Stimulated activated CD4-positive, alpha-beta T cell treated with anti-CD3 and anti-CD28 coated beads, Interleukin-4, amount 100 ng/mL, for 1 hour (primary cell): ENCODE data around the gene TNFSF11.
"Not testable (repeated sequence)": the region's sequence is repeated elsewhere in the genome, so short reads cannot be mapped to it uniquely, and the experiment has no call there.

Experiments
- DNase-seq: peaks from one replicate; pipeline ENCODE4 v3.0.0-alpha.2; 2020

Gene TNFSF11, protein sequence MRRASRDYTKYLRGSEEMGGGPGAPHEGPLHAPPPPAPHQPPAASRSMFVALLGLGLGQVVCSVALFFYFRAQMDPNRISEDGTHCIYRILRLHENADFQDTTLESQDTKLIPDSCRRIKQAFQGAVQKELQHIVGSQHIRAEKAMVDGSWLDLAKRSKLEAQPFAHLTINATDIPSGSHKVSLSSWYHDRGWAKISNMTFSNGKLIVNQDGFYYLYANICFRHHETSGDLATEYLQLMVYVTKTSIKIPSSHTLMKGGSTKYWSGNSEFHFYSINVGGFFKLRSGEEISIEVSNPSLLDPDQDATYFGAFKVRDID

DNA sequence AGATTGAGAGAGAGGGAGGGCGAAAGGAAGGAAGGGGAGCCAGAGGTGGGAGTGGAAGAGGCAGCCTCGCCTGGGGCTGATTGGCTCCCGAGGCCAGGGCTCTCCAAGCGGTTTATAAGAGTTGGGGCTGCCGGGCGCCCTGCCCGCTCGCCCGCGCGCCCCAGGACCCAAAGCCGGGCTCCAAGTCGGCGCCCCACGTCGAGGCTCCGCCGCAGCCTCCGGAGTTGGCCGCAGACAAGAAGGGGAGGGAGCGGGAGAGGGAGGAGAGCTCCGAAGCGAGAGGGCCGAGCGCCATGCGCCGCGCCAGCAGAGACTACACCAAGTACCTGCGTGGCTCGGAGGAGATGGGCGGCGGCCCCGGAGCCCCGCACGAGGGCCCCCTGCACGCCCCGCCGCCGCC, at the start of gene TNFSF11:
Gene TNFSF11, plus strand, starts transcription at position 142 of the 400 bp plus-strand sequence. Its CDS starts 152 bp downstream, at position 294.
- DNase-seq: peak; percentile 25

DNA sequence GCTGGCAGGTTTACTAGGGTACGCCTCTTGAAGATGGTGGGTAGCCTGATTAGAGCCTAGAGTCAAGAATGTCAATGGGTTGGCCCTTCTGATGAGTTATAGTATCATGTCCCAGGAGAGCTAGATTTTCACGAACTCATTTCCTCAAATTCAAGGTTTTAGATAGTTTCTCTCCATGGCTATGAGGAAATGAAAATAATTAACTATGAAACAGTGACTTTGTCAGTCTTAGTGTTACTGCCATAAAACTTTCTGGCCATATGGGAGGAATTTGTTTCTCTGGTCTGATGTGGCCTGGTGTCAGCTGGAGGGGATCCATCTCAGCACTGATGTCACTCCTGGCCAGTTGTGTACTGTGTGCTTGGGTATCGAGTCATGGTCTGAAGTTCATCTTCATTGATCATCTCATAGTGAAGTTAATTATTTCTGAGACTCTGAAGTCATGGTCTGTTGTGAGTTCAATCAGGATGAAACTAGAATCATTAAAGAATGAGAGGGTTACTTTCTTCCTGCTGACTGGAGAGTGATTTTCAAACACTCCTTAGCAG, 49.4 kb upstream of the TNFSF11 start:
- DNase-seq: no peak

DNA sequence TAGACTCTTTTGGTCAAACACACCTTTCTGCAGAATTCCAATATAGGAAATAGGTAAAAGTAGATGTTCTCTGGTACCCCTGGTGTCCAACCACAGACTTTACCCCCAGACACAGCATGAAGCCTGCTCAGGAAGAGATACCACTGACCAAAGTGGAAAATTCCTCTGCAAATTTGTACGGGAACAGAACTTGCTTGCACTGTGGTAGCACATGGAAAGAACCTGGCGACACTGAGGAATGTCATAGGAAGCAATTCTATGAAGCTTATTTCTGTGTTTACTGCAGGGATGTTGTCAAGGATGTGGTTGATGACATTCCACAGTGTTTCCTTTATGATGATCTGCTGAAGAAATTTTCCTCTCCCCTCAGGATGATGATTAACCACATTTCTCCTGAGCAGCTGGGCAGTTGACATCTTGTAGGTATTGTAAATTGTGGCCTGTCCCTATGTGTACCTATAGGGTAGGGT, 48.9 kb upstream of the TNFSF11 start:
- DNase-seq: no peak

DNA sequence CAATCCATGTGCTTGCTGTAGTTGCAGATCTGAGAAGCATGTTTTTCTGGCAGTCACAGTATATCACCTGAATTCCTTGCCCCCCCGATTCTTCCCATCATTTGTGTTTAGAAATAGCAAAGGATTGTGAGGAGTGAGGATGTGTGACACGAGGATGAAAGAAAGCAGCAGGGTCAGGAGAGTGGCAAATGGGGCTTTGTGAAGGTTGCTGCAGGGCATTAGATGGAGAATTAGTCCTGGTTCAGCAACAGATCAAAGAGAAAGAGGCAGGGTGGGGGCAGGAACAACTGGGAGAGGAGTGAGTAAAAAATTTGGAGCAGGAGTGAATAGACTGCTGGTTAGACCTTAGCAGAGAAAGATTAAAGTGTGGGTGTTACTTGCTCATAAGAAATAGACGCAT, 47.7 kb upstream of the TNFSF11 start:
- no peak for DNase-seq

DNA sequence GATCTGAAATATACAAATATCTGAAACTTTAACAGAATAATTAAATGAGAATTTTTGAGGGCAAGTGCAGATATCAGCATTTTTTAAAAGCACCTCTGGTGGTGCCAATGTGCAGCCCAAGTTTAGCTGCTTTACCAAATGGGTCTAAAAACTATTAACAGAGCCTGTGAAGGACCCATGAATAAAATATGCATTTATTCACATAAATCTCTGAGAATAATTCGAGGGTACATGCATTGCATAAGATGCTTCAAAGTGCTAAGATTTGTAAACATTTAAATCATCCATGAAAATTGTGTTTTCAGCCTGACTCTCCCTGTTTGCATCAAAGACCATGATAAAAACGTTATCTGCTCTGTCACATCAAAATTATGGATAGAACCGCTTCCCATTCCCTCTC, 47.1 kb upstream of the TNFSF11 start:
- DNase-seq: no peak

DNA sequence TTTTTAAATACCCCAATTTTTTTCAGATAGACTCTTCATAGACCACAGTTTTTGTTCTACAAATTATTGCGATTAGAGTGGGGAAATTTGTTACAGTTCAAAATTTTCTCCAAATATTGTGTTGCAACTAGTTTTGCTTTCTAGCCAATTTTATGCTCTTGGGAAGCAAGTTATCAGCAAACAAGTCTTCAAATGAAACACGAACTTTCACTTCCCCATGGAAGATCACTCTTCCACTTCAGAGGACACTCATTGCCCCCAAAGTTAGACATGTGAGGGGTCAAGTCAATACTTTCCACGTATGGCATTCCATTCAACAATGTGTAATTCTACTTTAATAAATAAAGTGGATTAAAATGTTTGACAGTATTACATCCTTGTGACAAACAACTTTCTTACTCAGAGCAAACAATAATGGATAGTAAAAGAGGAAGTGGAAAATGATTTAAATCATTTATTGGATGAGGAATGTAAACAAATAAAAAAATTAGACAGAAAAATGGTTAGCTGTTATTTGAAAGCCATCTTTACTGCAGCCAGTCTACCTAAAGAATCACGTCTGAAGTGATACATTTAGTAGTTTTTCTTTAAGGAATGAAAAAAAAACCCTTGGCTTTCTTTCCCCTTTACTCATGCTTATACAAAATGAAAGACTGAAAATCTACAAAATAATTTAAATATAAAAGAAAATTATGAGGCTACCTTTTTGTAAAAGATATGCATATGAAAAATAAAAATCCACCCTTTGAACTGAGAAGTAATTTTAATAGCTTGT, 41.2 kb upstream of the TNFSF11 start:
- DNase-seq: no peak

DNA sequence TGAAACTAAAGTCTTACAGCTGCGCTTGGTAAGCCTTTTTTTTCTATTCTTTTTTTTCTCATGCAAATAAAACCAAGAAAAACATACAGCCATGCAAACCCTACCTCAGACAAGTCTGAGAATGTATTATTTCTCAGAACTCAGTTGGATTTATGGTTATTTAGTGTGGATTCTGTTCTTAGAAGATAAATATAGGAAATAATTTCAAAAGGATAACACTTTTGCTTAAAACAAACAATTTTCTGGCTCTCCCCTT, 40.7 kb upstream of the TNFSF11 start:
- no peak for DNase-seq

DNA sequence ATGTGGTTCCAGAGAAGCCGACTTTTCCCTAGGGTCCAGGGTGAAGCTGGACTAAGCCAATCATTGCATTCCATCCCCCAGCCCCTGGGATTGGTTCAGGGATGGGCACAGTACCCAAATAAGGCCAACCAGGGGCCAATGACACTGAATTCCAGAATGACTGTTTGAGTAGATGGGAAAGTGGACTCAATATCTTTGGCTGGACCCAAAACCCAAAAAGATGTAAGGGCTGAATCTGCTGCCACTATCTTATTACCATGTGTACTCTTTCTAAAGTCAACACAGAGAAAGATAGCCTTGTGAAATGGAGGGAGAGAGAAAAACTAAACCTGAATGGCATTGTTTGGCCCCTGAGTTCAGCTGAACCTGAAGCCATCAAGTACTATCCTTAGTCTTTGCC, 39.2 kb upstream of the TNFSF11 start:
- DNase-seq: no peak

DNA sequence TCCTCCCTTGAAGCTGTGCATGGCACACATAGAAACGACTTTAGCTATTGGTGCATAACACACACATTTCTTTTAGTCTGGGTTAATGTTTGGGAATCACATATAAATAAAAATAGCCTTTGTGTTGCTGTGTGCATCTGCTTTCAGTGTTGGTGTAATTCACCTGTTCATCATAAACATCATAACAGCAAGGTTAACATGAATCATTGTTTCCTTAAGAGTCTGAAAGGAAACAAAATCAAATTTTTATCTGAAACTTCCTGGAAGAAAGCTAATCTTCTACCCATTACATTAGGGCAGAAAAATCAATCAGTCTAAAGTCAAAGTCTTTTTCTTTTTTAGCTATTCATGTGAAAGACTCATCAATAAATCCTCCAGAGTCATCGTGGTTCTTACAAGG, 35.0 kb upstream of the TNFSF11 start:
- DNase-seq: no peak

DNA sequence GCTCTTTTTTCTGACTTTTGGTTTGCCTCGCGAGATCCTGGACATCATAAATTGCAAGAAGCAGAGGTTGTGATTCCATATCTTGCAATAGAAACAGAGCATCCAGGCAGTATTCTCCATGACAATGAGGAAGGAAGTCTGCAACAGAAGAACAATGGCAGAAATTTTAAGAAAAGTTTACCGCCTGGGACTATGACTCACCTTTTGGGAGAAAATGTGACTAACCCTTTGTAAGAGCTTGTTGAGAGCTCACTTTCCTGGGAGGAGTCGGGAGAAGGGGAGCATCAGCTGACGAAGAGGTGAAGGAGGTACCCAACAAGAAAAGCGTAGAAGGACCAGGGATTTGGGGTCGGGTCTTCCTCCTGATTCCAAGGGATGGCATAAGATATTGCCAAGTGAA, 34.3 kb upstream of the TNFSF11 start:
- no peak for DNase-seq

DNA sequence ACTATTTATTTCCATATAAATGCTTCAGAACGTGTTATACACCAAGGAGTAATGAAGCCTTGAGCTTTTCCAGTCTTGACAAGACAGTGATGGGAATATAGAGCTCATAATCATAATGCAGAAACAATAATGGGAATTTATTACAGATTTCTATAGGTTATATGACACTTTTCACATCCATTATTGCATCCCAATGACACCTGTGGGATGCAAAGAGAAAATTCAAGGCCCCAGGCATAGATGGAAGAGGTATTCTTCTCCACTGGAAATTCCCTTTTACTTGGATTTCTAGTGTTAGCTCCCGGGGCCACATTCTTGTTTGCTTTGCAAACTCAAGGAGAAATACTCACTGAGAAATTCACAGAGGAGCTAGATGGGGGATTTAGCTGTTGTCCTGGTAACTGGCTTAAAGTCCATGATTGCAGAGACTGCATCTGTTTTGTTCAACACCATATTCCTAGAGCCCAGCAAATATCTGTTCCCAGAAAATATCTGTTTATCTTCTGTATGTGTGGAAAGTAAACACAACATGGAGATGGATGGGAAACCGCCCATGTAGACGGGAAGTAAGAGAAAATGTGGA, 30.6 kb upstream of the TNFSF11 start:
- no peak for DNase-seq

DNA sequence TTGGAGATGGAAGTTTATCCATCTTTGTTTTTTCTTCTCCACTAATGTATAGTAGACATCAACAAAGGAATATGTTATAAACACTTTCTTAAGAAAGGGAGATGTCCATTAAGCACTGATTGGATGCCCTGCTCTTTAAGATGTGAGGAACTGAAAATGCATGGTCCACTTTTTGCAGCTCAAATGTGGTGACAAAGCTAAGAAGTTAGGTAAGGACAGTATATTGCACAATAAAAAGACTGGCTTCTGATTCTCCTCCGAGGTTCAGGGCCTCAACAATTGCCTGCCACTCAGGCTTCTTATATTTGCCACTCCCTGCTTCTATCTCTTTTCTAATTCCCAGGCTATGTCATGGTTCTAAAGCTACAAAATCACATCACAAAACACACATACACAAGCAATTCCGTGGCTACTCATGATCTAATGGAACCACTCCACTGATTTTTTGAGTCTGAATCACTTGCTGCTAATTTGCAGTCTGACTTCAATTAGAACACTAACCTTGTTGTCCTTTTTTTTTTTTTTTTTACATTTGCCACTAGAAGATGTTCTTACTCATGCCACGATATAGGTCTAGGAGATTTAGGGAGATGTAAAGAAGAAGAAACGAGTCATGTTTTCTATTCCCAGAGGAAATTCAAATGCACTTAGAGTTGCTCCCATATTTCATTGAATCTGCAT, 29.6 kb upstream of the TNFSF11 start:
- no peak for DNase-seq

DNA sequence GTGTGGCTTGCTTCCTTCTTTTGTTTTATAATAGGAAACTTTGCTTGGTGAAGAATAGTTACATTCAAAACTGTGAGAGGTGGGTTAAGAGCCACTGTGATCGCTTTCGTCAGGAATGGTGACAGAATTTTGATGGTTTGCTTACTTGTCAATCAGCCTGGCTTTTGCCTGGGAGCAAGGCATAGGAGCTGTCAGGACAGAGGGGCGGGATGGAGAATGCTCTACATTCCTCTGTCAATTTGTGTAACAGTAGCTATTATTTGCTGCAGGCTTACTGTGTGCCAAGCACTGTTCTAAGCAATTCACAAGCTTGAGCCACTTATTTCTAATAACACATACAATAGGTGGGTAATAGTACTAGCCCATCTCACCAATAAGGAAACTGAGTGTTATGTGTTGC, 28.1 kb upstream of the TNFSF11 start:
- DNase-seq: no peak

DNA sequence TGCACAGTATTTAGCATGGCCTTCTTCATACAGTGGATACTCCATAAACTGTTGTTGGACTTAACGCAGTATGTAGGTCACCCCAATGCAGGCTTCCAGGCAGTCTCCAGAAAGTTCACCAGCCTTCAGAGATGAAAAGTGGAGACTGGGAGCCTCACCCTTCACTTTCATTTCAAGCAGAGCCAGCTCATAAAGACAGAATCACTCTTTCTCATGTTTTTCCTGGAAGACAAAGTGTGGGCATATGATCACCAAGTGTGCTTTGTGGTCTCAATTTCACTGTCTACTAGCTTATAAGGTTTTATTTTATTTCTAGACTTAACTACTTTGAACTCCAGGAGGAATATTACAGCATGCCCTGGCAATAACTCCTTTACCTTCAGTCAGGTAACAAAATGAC, 26.3 kb upstream of the TNFSF11 start:
- DNase-seq: no peak

DNA sequence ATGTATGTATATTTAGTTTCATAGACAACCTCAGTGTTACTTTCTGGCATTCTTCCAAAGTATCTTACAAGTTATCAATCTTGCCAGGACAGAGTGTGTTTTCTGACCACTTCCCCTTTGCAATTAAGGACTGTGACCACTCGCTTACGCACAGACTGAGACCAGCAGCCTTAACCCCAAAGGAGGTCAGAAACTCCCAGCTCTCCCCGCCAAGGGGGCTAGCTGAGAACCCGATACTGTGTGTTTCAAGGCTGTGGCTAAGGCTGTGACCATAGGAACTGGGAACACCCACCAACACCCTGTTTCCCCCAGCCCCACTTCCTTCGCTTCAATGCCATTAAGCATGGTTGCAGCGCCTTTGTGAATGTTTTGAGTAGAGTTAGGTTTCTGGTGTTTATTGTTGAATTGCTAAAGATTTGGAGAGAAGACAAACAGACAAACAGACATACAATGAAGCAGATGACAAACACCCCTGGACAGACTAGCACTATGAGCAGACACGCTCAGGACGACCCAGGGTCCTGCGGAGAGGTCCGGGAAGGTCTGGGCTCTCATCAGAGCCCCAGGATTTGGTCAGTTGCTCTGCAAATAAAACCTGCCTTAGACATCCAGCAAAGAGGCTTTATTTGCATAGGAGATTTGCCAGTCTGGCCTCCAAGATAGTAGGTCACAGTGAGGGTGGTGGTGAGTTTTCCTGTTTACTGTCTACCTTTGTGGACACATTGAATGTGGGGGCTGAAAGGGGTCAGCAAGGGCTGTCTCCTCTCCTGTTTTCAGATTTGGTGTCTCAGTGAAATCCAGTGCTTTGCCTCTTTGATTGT, 25.0 kb upstream of the TNFSF11 start:
- DNase-seq: no peak

DNA sequence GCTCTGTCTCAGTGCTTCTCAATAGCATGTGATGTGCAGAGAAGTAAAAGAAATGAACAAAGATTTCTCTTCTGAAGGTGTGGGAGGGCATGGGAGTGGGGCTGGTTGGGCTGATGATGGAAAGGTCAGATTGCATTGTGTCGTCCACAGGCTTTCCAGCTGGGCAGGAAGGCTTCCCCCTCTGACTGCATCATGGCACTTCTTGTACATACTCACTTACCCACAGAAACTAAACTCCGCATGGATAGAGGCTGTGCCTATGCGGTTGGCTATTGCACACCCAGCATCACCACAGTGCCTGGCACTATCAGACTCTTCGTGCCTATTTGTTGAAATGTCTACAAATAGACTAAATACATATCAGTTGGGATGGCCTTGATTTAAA, 24.4 kb upstream of the TNFSF11 start:
- no peak for DNase-seq

DNA sequence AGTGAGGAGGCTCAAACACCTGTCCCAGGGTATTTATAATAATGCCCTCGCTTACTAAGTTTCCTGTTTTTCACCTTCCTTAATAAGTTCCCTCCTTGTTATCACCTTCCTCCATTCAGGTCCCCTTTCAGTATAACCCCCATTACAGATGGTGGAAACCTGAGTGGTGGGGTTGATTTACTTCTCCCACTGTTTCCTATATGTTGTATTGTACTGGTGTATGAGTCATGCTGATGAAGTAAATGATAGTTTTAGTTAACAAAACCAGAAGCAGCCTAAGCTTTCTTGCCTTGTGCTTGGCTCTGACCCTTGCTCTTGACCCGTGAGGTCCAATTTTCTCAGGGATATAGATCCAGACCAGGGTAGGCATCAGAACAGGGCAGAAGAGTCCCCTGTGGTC, 22.3 kb upstream of the TNFSF11 start:
- no peak for DNase-seq

DNA sequence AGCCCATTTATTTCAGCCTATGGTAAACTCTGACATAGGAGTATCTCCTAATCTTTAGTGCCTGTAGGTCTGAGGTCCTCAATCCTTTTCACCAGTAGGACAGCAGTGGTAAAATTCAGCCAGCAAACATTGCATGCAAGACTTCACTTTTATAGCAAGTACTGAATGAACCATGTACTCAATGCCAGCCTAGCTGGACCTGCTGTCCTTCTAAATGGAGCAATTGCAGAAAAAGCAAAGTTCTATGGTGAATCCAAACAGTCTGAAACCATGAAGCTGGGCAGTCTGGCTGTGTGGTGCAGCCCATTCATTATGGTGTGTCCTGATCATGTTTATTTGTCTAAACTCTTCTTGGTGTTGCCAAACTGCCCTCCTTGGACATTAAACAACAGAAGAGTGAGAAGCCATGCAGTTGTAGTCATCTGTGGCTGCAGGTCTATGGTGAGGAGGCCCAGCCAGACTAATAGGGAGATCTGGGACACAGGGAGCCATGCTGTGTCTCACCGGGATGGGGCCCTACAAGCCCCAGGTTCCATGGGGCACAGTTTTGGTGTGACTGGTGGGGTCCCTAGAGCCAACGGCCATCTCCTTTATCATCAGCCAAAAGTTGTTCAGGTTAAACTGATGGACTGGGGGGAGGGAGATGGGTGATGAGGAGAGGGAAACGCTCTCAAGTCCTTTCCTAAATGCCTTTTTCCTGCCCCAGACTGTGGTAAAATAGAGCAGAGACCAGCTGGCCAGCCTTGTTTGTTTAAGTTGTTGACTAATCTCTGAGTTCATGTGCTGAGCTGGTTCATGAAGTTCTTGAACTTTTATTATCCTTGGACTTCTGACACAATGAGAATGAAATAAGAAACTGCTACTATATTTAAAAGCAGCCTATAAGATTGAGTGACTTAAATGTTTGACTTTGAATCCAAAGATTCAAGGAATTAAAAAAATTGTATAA, 20.6 kb upstream of the TNFSF11 start:
- no peak for DNase-seq

DNA sequence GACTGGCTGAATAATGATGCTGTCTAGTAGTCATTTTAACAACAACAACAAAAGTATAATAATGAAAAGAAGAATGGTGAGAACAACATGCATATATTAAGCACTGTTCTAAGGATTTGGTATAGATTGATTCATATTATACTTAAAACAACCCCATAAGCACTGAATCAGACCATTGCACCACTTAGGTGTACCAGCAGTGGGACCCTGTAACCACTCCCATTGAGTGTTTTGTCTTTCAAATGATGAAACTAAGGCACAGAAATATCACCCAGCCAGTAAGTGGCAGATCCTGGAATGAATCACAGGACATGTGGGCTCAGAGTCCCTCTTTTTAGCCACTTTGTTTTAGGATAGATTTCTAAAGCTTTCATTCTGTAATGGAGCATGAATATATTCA, 14.9 kb upstream of the TNFSF11 start:
- no peak for DNase-seq

DNA sequence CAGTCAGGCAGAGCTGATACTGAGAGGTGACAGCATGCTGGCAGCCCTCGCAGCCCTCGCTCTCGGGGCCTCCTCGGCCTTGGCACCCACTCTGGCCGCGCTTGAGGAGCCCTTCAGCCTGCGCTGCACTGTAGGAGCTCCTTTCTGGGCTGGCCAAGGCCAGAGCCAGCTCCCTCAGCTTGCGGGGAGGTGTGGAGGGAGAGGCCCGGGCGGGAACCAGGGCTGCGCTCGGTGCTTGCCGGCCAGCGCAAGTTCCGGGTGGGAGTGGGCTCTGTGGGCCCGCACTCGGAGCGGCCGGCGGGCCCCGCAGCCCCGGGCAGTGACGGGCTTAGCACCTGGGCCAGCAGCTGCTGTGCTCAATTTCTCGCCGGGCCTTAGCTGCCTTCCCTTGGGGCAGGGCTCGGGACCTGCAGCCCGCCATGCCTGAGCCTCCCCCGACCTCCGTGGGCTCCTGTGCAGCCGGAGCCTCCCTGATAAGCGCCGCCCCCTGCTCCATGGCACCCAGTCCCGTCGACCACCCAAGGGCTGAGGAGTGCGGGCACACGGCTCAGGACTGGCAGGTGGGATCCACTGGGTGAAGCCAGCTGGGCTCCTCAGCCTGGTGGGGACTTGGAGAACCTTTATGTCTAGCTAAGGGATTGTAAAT, 14.3 kb upstream of the TNFSF11 start:
- not testable (repeated sequence) for DNase-seq

DNA sequence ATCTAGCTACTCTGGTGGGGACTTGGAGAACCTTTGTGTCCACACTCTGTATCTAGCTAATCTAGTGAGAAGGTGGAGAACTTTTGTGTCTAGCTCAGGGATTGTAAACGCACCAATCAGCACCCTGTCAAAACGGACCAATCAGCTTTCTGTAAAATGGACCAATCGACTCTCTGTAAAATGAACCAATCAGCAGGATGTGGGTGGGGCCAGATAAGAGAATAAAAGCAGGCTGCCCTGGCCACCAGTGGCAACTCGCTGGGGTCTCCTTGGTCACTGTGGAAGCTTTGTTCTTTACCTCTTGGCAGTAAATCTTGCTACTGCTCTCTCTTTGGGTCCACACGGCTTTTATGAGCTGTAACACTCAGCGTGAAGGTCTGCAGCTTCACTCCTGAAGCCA, 13.6 kb upstream of the TNFSF11 start:
- not testable (repeated sequence) for DNase-seq
